IPS-NIHi7 (cell line): ENCODE data around the gene GALNS.

Experiments used
- DNase-seq: peaks from one replicate; pipeline ENCODE4 v3.0.0; 2012; ENCODE audit warnings: mixed read lengths; ENCODE audit errors: extremely low spot score

GALNS gene

DNA sequence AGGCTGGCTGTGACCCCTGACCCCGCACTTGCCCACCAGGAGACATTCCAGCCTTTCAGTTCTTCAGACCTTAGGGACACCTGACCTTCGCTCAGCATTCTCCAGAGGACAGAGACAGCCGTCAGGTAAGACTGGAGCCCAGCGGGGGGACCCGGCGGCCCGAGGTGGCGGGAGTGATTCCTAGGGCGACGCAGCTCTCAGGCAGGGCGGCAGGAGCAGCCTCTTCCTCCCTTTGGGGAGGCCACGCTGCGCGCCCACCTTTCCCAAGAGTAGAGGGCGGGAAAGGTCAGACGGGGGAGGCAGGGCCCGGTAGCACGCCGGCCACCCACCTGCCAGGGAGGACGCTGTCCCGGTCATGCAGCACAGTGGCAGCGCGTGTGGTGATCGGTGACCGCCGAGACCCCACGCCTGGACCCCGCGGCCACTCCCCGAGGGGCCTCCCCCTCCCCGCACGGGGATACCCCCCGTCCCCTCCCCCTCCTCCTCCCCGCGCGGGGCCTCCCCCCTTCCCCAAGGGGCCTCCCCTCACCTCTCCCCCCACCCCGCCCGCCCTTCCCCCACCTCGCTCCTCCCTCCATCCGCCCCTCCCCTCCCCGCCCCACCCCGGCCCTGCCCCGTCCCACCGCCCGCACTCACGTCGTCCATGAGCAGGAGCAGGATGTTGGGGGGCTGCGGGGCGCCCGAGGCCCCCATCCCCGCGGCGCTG, 472 bp downstream of the GALNS start:
- DNase-seq: peak; percentile 60

DNA sequence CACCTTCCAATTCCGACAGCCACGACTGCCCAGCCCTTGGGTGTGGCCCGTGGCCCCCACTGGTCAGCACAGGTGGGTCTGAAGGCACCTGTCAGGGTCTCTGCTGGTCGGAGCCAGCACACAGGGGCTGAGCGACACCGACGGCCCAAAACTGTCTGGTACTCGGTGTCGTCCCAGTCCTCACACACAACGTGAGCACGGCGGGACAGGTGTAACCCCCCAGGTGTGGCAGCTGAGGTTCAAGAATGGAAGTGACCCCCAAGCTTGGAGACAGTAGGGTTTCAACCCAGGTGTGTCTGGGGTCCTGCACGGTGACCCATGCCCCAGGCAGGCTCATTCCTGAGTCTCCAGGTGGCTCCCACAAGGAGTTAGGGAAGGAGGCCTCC, 1.0 kb downstream of the GALNS start:
- no peak for DNase-seq

DNA sequence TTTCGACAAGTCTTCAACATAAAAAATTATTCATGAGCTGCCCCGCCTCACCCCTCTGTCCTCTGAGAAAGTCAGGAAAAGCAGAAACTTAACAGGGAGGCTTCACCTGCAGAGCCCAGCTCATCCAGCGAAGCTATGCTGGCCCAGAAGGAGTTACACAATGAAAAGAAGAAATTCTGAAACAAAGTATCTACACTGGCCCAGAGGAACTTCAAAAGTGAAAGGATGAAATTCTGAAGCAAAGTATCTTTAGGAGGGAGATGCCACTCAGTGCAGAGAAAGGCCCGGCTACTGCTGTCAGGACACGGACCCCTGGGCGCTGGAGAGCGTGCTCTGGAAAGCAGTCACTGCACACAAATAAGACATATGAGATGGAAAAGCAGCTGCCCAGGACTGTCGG, 1.6 kb downstream of the GALNS start:
- DNase-seq: no peak

GRCh38 chr16:88854306-88855111, 2.2 kb downstream of the GALNS start:
- DNase-seq: no peak

GRCh38 chr16:88853325-88853941, 3.3 kb downstream of the GALNS start:
- no peak for DNase-seq

DNA sequence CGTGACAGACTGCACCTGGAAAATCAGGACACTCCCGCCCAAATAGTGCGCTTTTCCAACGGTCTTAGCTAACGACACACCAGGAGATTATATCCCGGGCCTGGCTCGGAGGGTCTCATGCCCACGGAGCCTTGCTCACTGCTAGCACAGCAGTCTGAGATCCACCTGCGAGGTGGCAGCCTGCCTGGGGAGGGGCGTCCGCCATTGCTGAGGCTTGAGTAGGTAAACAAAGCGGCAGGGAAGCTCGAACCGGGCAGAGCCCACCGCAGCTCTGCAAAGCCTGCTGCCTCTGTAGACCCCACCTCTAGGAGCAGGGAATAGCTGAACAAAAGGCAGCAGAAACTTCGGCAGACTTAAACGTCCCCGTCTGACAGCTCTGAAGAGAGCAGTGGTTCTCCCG, 5.1 kb downstream of the GALNS start:
- no peak for DNase-seq

- DNase-seq: no peak
Measured at GRCh38 chr16:88850531-88851199, 6.1 kb downstream of the GALNS start.

DNA sequence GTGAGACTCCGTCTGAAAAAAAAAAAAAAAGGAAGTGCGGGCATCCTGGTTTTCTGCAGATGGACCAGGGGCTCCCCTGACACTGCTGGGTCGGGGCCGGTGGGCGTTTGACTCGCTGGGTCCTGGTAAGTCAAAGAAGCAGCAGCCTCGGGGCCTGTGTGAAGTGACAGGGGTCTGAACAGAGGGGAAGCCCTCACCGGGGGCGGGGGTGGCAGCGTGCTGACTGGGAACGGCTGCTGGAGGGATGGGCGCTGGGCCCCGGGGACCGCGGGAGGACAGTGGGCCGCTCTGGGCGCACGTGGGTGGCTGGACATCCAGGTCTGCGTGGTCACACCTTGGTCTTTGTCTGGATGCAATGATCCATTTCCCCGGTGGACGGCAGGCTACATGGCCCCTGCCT, 8.2 kb downstream of the GALNS start:
- DNase-seq: no peak

GRCh38 chr16:88847654-88848053, 9.1 kb downstream of the GALNS start:
- DNase-seq: no peak

DNA sequence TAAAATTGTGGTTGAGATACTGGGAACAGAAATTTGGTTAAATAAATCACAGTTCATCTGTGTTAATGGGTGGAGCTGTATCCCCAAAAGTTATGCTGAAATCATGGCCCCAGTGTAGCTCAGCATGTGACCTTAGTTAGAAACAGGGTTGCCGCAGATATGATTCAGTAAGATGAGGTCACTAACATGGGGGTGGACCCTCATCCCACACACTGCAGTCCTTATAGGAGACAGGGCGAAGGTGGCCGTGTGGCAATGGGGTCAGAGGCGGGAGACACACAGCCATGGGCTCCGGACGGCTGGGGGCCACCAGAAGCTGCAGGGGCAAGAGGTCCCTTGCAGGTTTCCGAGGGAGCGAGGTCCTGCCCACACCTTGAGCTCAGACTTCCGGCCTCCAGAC, 10.7 kb downstream of the GALNS start:
- DNase-seq: no peak

- peak; percentile 60 for DNase-seq
Measured at GRCh38 chr16:88844419-88845036, 12.2 kb downstream of the GALNS start.

DNA sequence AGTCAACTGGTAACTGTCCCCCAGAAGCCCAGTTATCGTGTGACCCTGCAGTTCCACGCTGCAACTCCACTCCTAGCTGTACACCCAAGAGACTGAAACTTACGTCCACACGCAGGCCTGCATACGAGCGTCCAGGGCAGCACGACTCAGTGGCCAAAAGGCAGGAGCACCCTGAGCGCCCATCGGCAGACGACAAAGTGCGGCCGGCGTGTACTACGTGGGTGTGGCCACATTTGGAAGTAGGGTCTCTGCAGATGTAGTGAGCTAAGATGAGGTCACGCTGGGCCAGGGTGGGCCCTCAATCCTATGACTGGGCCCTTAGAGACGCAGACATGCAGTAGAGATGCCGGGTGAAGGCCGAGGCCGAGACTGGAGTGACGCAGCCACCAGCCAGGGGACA, 13.5 kb downstream of the GALNS start:
- no peak for DNase-seq

DNA sequence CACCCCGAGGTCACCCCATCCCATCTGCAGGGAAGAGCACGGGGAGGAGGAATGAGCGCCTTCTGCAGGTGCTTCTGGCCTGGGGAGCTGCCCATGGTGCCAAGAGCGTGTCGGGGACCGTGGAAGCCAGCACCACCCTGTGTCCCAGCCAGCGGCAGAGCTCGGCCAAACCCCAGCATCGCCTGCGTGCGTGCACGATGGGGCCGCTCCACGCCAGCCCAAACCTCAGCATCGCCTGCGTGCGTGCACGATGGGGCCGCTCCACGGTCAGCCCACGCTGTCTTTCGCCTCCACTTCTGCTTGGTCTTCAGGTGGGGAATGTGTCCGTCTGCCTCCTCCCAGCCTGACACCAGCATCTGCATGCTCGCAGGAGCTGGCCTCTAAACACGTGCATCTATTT, 13.9 kb downstream of the GALNS start:
- no peak for DNase-seq

DNA sequence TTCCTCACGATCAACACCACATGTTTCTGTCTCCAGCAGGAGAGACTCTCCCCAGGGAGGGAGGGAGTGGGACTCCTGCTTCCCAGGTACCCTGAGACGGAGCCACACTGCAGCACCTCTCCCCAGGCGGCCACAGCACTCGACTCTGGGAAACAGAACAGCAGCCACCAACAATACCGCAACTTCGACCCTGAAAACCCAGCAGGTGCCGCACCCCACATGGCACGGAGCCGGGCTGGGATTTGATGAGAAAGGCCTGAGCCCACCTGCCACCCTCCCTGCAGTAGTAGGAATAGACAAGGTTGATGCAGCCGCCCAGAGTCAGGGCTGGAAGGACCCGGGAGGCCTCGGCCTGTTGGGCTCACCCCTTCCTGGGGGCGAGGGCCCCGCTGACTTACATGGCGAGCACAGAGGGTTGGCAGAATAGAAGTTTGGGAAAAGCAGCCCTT, 14.4 kb downstream of the GALNS start:
- DNase-seq: no peak

DNA sequence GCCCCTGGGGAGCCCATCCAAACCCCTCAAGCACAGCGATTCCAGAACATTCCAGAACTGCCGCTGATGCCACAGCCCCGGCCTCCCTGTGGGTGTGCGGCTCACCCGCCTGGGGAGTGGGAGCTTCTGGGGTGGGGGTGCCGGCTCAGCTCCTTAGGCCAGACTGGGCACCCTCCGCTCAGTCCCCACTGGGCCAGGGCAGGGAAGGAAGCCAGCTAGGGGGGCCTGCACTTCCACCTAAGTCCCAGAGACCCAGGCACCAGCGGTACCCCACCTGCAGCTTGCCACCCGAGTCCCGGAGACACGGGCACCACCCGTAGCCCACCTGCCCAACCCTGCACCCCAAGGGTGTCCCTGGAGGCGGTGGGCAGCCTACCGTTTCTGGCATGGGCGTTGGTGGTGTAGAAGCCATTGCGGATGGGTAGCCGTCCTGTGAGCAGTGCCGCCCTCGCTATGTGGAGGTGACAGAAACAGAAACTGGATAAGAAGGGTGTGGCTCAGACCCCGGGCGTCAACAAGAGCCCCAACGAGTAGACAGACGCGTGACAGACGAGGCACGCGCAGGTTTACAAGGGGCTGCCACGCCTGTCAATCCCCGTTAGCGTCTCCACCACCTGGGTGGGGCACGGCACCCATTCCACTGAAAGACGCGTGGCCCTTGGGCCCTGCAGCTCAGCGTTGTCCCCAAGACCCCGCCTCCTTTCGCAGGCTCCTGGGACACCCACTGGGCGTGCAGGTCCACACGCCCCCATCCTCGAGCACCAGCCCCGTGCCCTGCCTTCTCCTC, 15.0 kb downstream of the GALNS start:
- DNase-seq: no peak

DNA sequence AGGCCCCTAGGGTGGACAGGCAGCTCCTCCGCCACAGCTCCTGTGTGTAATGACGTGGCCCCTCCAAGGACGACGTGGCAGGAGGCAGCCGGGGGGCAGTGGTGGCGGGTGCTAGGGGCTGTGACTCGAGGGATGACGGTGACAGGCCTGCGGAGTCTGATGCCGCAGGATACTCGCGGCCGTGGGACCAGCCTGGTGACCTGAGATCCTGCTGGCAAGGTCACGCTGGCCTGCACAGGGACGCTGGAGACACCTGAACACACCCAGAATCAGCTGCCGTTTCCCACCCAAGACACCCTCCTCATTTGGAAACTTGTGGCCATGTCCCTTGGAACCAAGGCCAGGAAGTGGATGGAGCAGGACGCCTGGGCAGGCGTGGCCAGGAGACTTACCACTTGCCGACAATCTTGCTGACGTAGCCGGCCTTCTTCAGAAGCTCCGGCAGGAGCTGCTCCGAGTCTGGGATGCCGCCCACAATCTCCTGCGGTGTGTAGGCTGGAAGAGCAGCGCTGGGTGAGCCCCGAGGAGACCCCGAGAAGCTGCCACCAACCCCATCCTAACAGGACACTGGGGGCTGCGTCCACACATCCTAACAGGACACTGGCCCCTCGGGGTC, 16.0 kb downstream of the GALNS start:
- DNase-seq: no peak

GRCh38 chr16:88839745-88840599, 16.8 kb downstream of the GALNS start:
- DNase-seq: no peak

GRCh38 chr16:88839026-88839529, 17.7 kb downstream of the GALNS start:
- DNase-seq: no peak

DNA sequence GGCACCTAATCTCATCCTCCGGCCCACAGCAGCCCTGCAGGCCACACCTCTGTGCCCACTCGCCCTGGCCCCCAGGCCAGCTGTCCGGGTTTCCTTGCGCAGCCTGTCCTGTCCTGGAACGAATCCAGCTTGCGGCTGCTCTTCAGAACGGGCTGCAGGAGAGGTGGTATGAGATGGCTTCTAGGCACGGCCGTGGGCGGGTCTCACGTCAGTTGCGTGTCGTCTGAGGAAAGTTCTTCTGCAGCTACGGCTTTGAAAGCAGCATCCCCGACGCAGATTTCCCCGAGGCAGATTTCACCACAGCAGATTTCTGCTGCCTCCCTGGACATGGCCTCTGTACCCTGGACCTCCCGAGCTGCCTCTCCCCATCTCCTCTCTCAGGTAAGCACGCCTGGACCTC, 18.2 kb downstream of the GALNS start:
- DNase-seq: no peak
